H9 (cell line): ENCODE measurements around the gene ZNF608. TPM values are rescaled to one million over a fixed set of nuclear protein-coding genes. Genes with fewer than 3 reads are reported as not detected.

ENCODE experiments used
- DNase-seq: peaks from one replicate; pipeline ENCODE4 v3.0.0-alpha.2; 2017
- H2AFZ ChIP-seq: one replicate; pipeline ENCODE4 v1.6.1; 2013; ENCODE audit warnings: mild to moderate bottlenecking, low read length, control low read depth, moderate library complexity
- H2AK5ac ChIP-seq: 2 replicates; pipeline ENCODE4 v1.6.1; 2013; ENCODE audit warnings: low read length, control low read depth, mixed read lengths; ENCODE audit not compliant: insufficient read length
- H2BK120ac ChIP-seq: one replicate; pipeline ENCODE4 v1.6.1; 2013; ENCODE audit warnings: low read depth, mild to moderate bottlenecking, low read length, control low read depth, inconsistent platforms; ENCODE audit not compliant: poor library complexity, severe bottlenecking
- H2BK12ac ChIP-seq: 2 replicates; pipeline ENCODE4 v1.6.1; 2013; ENCODE audit warnings: low read length, control low read depth, mixed read lengths, low read depth; ENCODE audit not compliant: insufficient read length
- H2BK15ac ChIP-seq: 2 replicates; pipeline ENCODE4 v1.6.1; 2013; ENCODE audit warnings: low read depth, low read length, control low read depth
- H2BK20ac ChIP-seq: one replicate; pipeline ENCODE4 v1.6.1; 2013; ENCODE audit warnings: low read depth, mild to moderate bottlenecking, low read length, control low read depth, inconsistent platforms; ENCODE audit not compliant: poor library complexity, severe bottlenecking
- H2BK5ac ChIP-seq: 2 replicates; pipeline ENCODE4 v1.6.1; 2013; ENCODE audit warnings: low read length, control low read depth, mixed read lengths; ENCODE audit not compliant: insufficient read length
- H3K14ac ChIP-seq: 2 replicates; pipeline ENCODE4 v1.6.1; 2013; ENCODE audit warnings: low read length, control low read depth; ENCODE audit not compliant: insufficient read depth
- H3K18ac ChIP-seq: 2 replicates; pipeline ENCODE4 v1.6.1; 2013; ENCODE audit warnings: low read depth, mild to moderate bottlenecking, mixed read lengths, low read length, control low read depth; ENCODE audit not compliant: insufficient read length
- H3K23ac ChIP-seq: 2 replicates; pipeline ENCODE4 v1.6.1; 2013; ENCODE audit warnings: low read length, control low read depth, mixed read lengths, low read depth; ENCODE audit not compliant: insufficient read length
- H3K23me2 ChIP-seq: 2 replicates; pipeline ENCODE4 v1.6.1; 2013; ENCODE audit warnings: low read depth, mild to moderate bottlenecking, mixed read lengths, low read length, control low read depth; ENCODE audit not compliant: insufficient read length, poor library complexity, severe bottlenecking
- H3K27ac ChIP-seq: 2 replicates; pipeline ENCODE4 v1.5.1; 2013; ENCODE audit warnings: low read length, control low read depth, mixed read lengths, low read depth; ENCODE audit not compliant: insufficient read length
- H3K27me3 ChIP-seq: 2 replicates; pipeline ENCODE4 v1.6.1; 2013; ENCODE audit warnings: low read length, control low read depth, inconsistent platforms; ENCODE audit not compliant: insufficient read depth
- H3K4ac ChIP-seq: 2 replicates; pipeline ENCODE4 v1.6.1; 2013; ENCODE audit warnings: low read depth, mild to moderate bottlenecking, control low read depth, inconsistent platforms, low read length, moderate library complexity
- H3K4me1 ChIP-seq: 2 replicates; pipeline ENCODE4 v1.6.1; 2013; ENCODE audit warnings: low read length, control low read depth, inconsistent platforms; ENCODE audit not compliant: insufficient read depth
- H3K4me2 ChIP-seq: 2 replicates; pipeline ENCODE4 v1.6.1; 2013; ENCODE audit warnings: low read length, control low read depth, mixed read lengths; ENCODE audit not compliant: insufficient read length, insufficient read depth
- H3K56ac ChIP-seq: 2 replicates; pipeline ENCODE4 v1.6.1; 2013; ENCODE audit warnings: low read depth, mild to moderate bottlenecking, mixed read lengths, low read length, control low read depth; ENCODE audit not compliant: insufficient read length
- H3K79me1 ChIP-seq: 2 replicates; pipeline ENCODE4 v1.6.1; 2013; ENCODE audit warnings: low read depth, mild to moderate bottlenecking, moderate library complexity, low read length, control low read depth, inconsistent platforms; ENCODE audit not compliant: insufficient read depth, poor library complexity, severe bottlenecking
- H3K79me2 ChIP-seq: 2 replicates; pipeline ENCODE4 v1.6.1; 2013; ENCODE audit warnings: low read length, control low read depth, inconsistent platforms; ENCODE audit not compliant: insufficient read depth
- H3K9ac ChIP-seq: 2 replicates; pipeline ENCODE4 v1.6.1; 2013; ENCODE audit warnings: low read length, control low read depth, mixed read lengths; ENCODE audit not compliant: insufficient read length; ENCODE audit errors: extremely low read depth
- H3K9me3 ChIP-seq: one replicate; pipeline ENCODE4 v1.6.1; 2013; ENCODE audit warnings: low read depth, low read length, inconsistent platforms; ENCODE audit not compliant: control insufficient read depth
- H3T11ph ChIP-seq: one replicate; pipeline ENCODE4 v1.6.1; 2013; ENCODE audit warnings: mild to moderate bottlenecking, low read length, control low read depth, inconsistent platforms
- H4K20me1 ChIP-seq: one replicate; pipeline ENCODE4 v1.6.1; 2013; ENCODE audit not compliant: control insufficient read depth, insufficient read length, insufficient read depth
- H4K5ac ChIP-seq: 2 replicates; pipeline ENCODE4 v1.6.1; 2013; ENCODE audit warnings: low read depth, mild to moderate bottlenecking, mixed read lengths, low read length, control low read depth; ENCODE audit not compliant: insufficient read length
- H4K8ac ChIP-seq: replicated peaks from 2 replicates; pipeline ENCODE4 v1.6.1; 2013; ENCODE audit warnings: low read length, control low read depth, mixed read lengths, low read depth; ENCODE audit not compliant: insufficient read length
- H4K91ac ChIP-seq: 2 replicates; pipeline ENCODE4 v1.6.1; 2013; ENCODE audit warnings: low read depth, mild to moderate bottlenecking, moderate library complexity, mixed read lengths, low read length, control low read depth; ENCODE audit not compliant: insufficient read length
- H3K27ac Mint-ChIP-seq, 3 experiments: 2 replicates in 2 of 3; 3 replicates in 1 of 3; pipeline ENCODE4 v1.8.0; 2020 to 2021; ENCODE audit warnings: mixed read lengths in 3 of 3, mild to moderate bottlenecking in 1 of 3, moderate library complexity in 1 of 3
- H3K27me3 Mint-ChIP-seq: 2 replicates; pipeline ENCODE4 v1.8.0; 2021; ENCODE audit warnings: low read depth, mild to moderate bottlenecking, moderate library complexity, mixed read lengths
- H3K36me3 Mint-ChIP-seq, 3 experiments: 2 replicates in 2 of 3; 3 replicates in 1 of 3; pipeline ENCODE4 v1.8.0; 2020 to 2021; ENCODE audit warnings: low read depth in 3 of 3, mixed read lengths in 3 of 3; ENCODE audit not compliant: insufficient read depth in 1 of 3
- H3K4me1 Mint-ChIP-seq, 2 experiments: 2 replicates each; pipeline ENCODE4 v1.8.0; 2020; ENCODE audit warnings: mixed read lengths in 2 of 2
- H3K4me3 Mint-ChIP-seq, 2 experiments: 2 replicates in 1 of 2; 3 replicates in 1 of 2; pipeline ENCODE4 v1.8.0; 2020 to 2021; ENCODE audit warnings: mild to moderate bottlenecking in 2 of 2, mixed read lengths in 2 of 2, moderate library complexity in 1 of 2
- H3K9me3 Mint-ChIP-seq, 2 experiments: 2 replicates in 1 of 2; 3 replicates in 1 of 2; pipeline ENCODE4 v1.8.0; 2020; ENCODE audit warnings: mild to moderate bottlenecking in 2 of 2, mixed read lengths in 2 of 2, moderate library complexity in 1 of 2
- CTCF ChIP-seq: fragments of 200-600 bp; sonication (generic); conservative IDR thresholded peaks from 3 replicates; pipeline ENCODE4 v1.8.0; 2021; ENCODE audit warnings: antibody characterized with exemption, mild to moderate bottlenecking
- WGBS: extraction: QIAGEN DNeasy Blood & Tissue Kit; methylation state at CpG from one replicate; pipeline ENCODE4 v1.1.7; 2013; ENCODE audit warnings: missing lambda C conversion rate, low lambda C conversion rate, mixed read lengths; ENCODE audit not compliant: insufficient read length; ENCODE audit errors: extremely low coverage; 5-methylcytosine and 5-hydroxymethylcytosine counted together
- total RNA-seq: library from RNA; stranded (reverse); gene quantifications from 2 replicates; pipeline ENCODE4 v1.2.1, GENCODE V29; 2021

The ZNF608 gene
- total RNA-seq, 1 experiment from 2014 or later = 67.0 TPM

GRCh38 chr5:124713595-124713994 is 32.8 kb downstream of the ZNF608 start:
- H3K9me3 ChIP-seq = no peaks in the 10 kb centered on the region
- no peak overlapping the region for H2AK5ac ChIP-seq
- Mint-ChIP-seq H3K36me3 (peaks cover 0 to 24% (median 4%) of the 10 kb centered on the region in 3 experiments; a peak in 5 of 7 replicates), H3K27me3 (no peaks in the 10 kb centered on the region), H3K9me3 (no peaks in the 10 kb centered on the region), H3K4me3 (no peak overlapping the region), H3K27ac (peak overlapping the region in 1 of 3 experiments; percentile 4; a peak in 1 of 7 replicates), H3K4me1 (peaks cover 54 to 60% of the 10 kb centered on the region in 2 experiments)
- H3K4me2 ChIP-seq = no peak overlapping the region
- no peak for DNase-seq
- TF ChIP-seq CTCF = no peak
- H3K27ac ChIP-seq = no peak overlapping the region
- no peaks in the 10 kb centered on the region for H3K23me2 ChIP-seq
- no CpG with 5 or more reads among the region's 2 CpGs for WGBS
- no peak overlapping the region for H2AFZ ChIP-seq
- no peak overlapping the region for H4K8ac ChIP-seq
- no peaks in the 10 kb centered on the region for H3K27me3 ChIP-seq
- H3K79me1 ChIP-seq = peaks cover 16% of the 10 kb centered on the region
- peaks cover under 1% of the 10 kb centered on the region; the same call in 1 of the 2 replicates for H3K4me1 ChIP-seq
- H2BK20ac ChIP-seq = no peak overlapping the region
- H3T11ph ChIP-seq = no peak overlapping the region
- H3K56ac ChIP-seq = no peak overlapping the region
- H3K4ac ChIP-seq = no peak overlapping the region
- no peak overlapping the region for H3K9ac ChIP-seq
- H4K91ac ChIP-seq = no peak overlapping the region
- H2BK12ac ChIP-seq = no peak overlapping the region
- no peak overlapping the region for H4K5ac ChIP-seq
- H3K14ac ChIP-seq = no peak overlapping the region
- no peak overlapping the region for H3K23ac ChIP-seq
- H3K79me2 ChIP-seq = peaks cover 38% of the 10 kb centered on the region; the same call in 1 of the 2 replicates
- no peaks in the 10 kb centered on the region for H4K20me1 ChIP-seq
- no peak overlapping the region for H2BK15ac ChIP-seq
- H3K18ac ChIP-seq = no peak overlapping the region
- H2BK120ac ChIP-seq = no peak overlapping the region
- no peak overlapping the region for H2BK5ac ChIP-seq
